Stromal cell of bone marrow (primary cell): ENCODE data around the gene ARHGEF37.
"Not testable (repeated sequence)": the region's sequence is repeated elsewhere in the genome, so short reads cannot be mapped to it uniquely, and the experiment has no call there.

Experiments used
- DNase-seq: peaks from one replicate; pipeline ENCODE4 v3.0.0-alpha.2; 2012; ENCODE audit warnings: low read depth

ARHGEF37 gene

GRCh38 chr5:149648464-149649393, 67.4 kb downstream of the ARHGEF37 start:
- not testable (repeated sequence) for DNase-seq

- not testable (repeated sequence) for DNase-seq
Observed at GRCh38 chr5:149649730-149650129, 68.4 kb downstream of the ARHGEF37 start.

- DNase-seq: no peak
Observed at GRCh38 chr5:149651686-149652085, 70.4 kb downstream of the ARHGEF37 start.

- no peak for DNase-seq
Observed at GRCh38 chr5:149652697-149653096, 71.4 kb downstream of the ARHGEF37 start.

GRCh38 chr5:149654231-149654630, 72.9 kb downstream of the ARHGEF37 start:
- no peak for DNase-seq

GRCh38 chr5:149654883-149655505, 73.7 kb downstream of the ARHGEF37 start:
- DNase-seq: no peak

GRCh38 chr5:149656576-149657182, 75.4 kb downstream of the ARHGEF37 start:
- no peak for DNase-seq

- no peak for DNase-seq
Observed at GRCh38 chr5:149657324-149657723, 76.0 kb downstream of the ARHGEF37 start.

GRCh38 chr5:149658299-149658698, 77.0 kb downstream of the ARHGEF37 start:
- DNase-seq: no peak

GRCh38 chr5:149664083-149664482, 82.8 kb downstream of the ARHGEF37 start:
- no peak for DNase-seq

- no peak for DNase-seq
Observed at GRCh38 chr5:149664666-149665415, 83.5 kb downstream of the ARHGEF37 start.

- no peak for DNase-seq
Observed at GRCh38 chr5:149665416-149666175, 84.3 kb downstream of the ARHGEF37 start.

- peak; percentile 12 for DNase-seq
Observed at GRCh38 chr5:149666212-149666852, 85.0 kb downstream of the ARHGEF37 start.

- DNase-seq: no peak
Observed at GRCh38 chr5:149667084-149667828, 86.0 kb downstream of the ARHGEF37 start.

GRCh38 chr5:149667829-149668330, 86.6 kb downstream of the ARHGEF37 start:
- DNase-seq: no peak

GRCh38 chr5:149669273-149669672, 88.0 kb downstream of the ARHGEF37 start:
- DNase-seq: not testable (repeated sequence)

- no peak for DNase-seq
Observed at GRCh38 chr5:149671544-149671943, 90.2 kb downstream of the ARHGEF37 start.

GRCh38 chr5:149672701-149673476, 91.6 kb downstream of the ARHGEF37 start:
- DNase-seq: no peak

GRCh38 chr5:149674686-149675085, 93.4 kb downstream of the ARHGEF37 start:
- no peak for DNase-seq
